HT1080 (cell line): ENCODE results near the gene CCDC187. TPM values are rescaled to one million over a fixed set of nuclear protein-coding genes. Genes with fewer than 3 reads are reported as not detected.

Experiments used
- DNase-seq: peaks from one replicate; pipeline ENCODE4 v3.0.0-alpha.2; 2015; ENCODE audit warnings: low read depth
- total RNA-seq: library from RNA; depleted of rRNA; stranded (reverse); fragments of >200 nt; shearing (Covaris generic); gene quantifications from 2 replicates; pipeline ENCODE4 v1.2.3, GENCODE V29; 2014

The CCDC187 gene
- total RNA-seq, 1 experiment from 2014 or later, result 0.02 TPM

- no peak for DNase-seq
Observed at GRCh38 chr9:136211441-136212344, 92.2 kb downstream of the CCDC187 start.

- no peak for DNase-seq
Observed at GRCh38 chr9:136211006-136211405, 92.9 kb downstream of the CCDC187 start.

GRCh38 chr9:136210276-136210675, 93.6 kb downstream of the CCDC187 start:
- DNase-seq, result no peak

- DNase-seq, result no peak
Observed at GRCh38 chr9:136209786-136210185, 94.1 kb downstream of the CCDC187 start.

- no peak for DNase-seq
Observed at GRCh38 chr9:136209232-136209631, 94.7 kb downstream of the CCDC187 start.

GRCh38 chr9:136208675-136209074, 95.2 kb downstream of the CCDC187 start:
- DNase-seq, result no peak

GRCh38 chr9:136207616-136208015, 96.3 kb downstream of the CCDC187 start:
- DNase-seq, result no peak

GRCh38 chr9:136206602-136207275, 97.2 kb downstream of the CCDC187 start:
- DNase-seq, result no peak

GRCh38 chr9:136205707-136205992, 98.2 kb downstream of the CCDC187 start:
- no peak for DNase-seq

- no peak for DNase-seq
Observed at GRCh38 chr9:136204838-136205706, 98.8 kb downstream of the CCDC187 start, which contains the start of gene LHX3. LHX3 (minus strand) TSS chr9:136205128; CDS start chr9:136205012, 116 bp downstream.

- DNase-seq, result no peak
Observed at GRCh38 chr9:136204145-136204805, 99.6 kb downstream of the CCDC187 start.

GRCh38 chr9:136203408-136204144, 100.3 kb downstream of the CCDC187 start:
- no peak for DNase-seq

GRCh38 chr9:136202454-136203407, 101.2 kb downstream of the CCDC187 start:
- no peak for DNase-seq

GRCh38 chr9:136201609-136202453, 102.1 kb downstream of the CCDC187 start:
- DNase-seq, result no peak

- DNase-seq, result no peak
Observed at GRCh38 chr9:136201174-136201573, 102.7 kb downstream of the CCDC187 start.

GRCh38 chr9:136200424-136200823, 103.5 kb downstream of the CCDC187 start:
- DNase-seq, result no peak
